ENCODE measurements around the gene ASAP2.

Gene ASAP2

GRCh38 chr2:9279426-9279825, 72.8 kb downstream of the ASAP2 start:
- DNase-seq = no peak

- DNase-seq = no peak
These were observed 73.6 kb downstream of the ASAP2 start for GRCh38 chr2:9280224-9280623.

- no peak for DNase-seq
These were observed 74.5 kb downstream of the ASAP2 start for GRCh38 chr2:9281145-9281544.

- DNase-seq = no peak
These were observed 75.8 kb downstream of the ASAP2 start for GRCh38 chr2:9282128-9283112.

GRCh38 chr2:9284521-9285297, 78.1 kb downstream of the ASAP2 start:
- DNase-seq = no peak

GRCh38 chr2:9285385-9285920, 78.8 kb downstream of the ASAP2 start:
- DNase-seq = no peak

GRCh38 chr2:9285921-9286320, 79.3 kb downstream of the ASAP2 start:
- no peak for DNase-seq

GRCh38 chr2:9286554-9287399, 80.2 kb downstream of the ASAP2 start:
- no peak for DNase-seq

GRCh38 chr2:9287400-9288045, 80.9 kb downstream of the ASAP2 start:
- DNase-seq = no peak

- DNase-seq = no peak
These were observed 81.6 kb downstream of the ASAP2 start for GRCh38 chr2:9288233-9288632.

GRCh38 chr2:9288681-9289338, 82.2 kb downstream of the ASAP2 start:
- no peak for DNase-seq

GRCh38 chr2:9291331-9291730, 84.7 kb downstream of the ASAP2 start:
- no peak for DNase-seq

GRCh38 chr2:9291866-9292265, 85.3 kb downstream of the ASAP2 start:
- DNase-seq = no peak

- DNase-seq = no peak
These were observed 85.8 kb downstream of the ASAP2 start for GRCh38 chr2:9292426-9292825.

- DNase-seq = no peak
These were observed 88.2 kb downstream of the ASAP2 start for GRCh38 chr2:9294764-9295163.

GRCh38 chr2:9296559-9296958, 89.9 kb downstream of the ASAP2 start:
- DNase-seq = no peak

- no peak for DNase-seq
These were observed 90.5 kb downstream of the ASAP2 start for GRCh38 chr2:9297156-9297555.

GRCh38 chr2:9297807-9298206, 91.2 kb downstream of the ASAP2 start:
- no peak for DNase-seq

GRCh38 chr2:9298583-9298982, 92.0 kb downstream of the ASAP2 start:
- DNase-seq = no peak

- no peak for DNase-seq
These were observed 92.8 kb downstream of the ASAP2 start for GRCh38 chr2:9299161-9300100.

Data from GDM1 (cell line).